ENCODE results near the gene KIF5C. TPM values are rescaled to one million over a fixed set of nuclear protein-coding genes. Genes with fewer than 3 reads are reported as not detected.
A peak's percentile ranks its signal among the peaks of the same experiment; 100 is the strongest.

The KIF5C gene
- total RNA-seq, 1 experiment from 2014 or later, result 8.3 TPM

DNA sequence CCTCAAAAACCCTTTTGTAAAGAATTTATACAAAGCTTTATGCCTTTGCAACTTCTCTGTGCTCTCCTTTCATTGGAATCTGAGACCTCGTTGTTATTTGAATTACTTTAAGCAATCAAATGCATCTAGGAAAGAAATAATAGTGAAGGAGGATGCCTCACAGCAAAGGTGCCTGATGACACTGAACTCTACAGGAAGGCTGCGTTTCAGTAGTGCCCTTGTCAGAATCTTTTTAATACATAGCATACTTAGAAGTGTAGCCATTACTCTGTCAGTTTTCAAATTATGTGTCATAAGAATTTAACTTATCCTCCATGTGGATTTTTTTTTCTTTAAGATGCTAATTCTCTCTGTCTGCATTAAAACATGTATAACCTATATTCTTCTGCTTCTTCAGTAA lies 153.9 kb downstream of the KIF5C start:
- H3K9me3 ChIP-seq (ENCODE audit: low read length), result no peaks in the 10 kb centered on the region
- no peak for DNase-seq
- H3K27ac ChIP-seq (ENCODE audit: low read length), result no peak overlapping the region
- no peak overlapping the region for H3K4me2 ChIP-seq (ENCODE audit: low read depth, low read length, poor library complexity, severe bottlenecking)
- no peaks in the 10 kb centered on the region for H4K20me1 ChIP-seq (ENCODE audit: insufficient read depth, low read depth, low read length)
- no peaks in the 10 kb centered on the region for H3K9me2 ChIP-seq (replicated peaks; ENCODE audit: insufficient read depth, low read length)
- no peaks in the 10 kb centered on the region; the same call in 1 of the 2 replicates for H3K27me3 ChIP-seq (ENCODE audit: low read length)
- H2AFZ ChIP-seq (ENCODE audit: low read length), result no peak overlapping the region
- no peaks in the 10 kb centered on the region for H3K36me3 ChIP-seq (ENCODE audit: insufficient read depth, low read length)
- H3K4me1 ChIP-seq (ENCODE audit: low read length), result peaks cover 43% of the 10 kb centered on the region
- H3K4me3 ChIP-seq (ENCODE audit: low read length), result no peak overlapping the region
- H3K79me2 ChIP-seq (ENCODE audit: low read length), result no peaks in the 10 kb centered on the region
- no peak overlapping the region for H3K9ac ChIP-seq (ENCODE audit: low read length)

DNA sequence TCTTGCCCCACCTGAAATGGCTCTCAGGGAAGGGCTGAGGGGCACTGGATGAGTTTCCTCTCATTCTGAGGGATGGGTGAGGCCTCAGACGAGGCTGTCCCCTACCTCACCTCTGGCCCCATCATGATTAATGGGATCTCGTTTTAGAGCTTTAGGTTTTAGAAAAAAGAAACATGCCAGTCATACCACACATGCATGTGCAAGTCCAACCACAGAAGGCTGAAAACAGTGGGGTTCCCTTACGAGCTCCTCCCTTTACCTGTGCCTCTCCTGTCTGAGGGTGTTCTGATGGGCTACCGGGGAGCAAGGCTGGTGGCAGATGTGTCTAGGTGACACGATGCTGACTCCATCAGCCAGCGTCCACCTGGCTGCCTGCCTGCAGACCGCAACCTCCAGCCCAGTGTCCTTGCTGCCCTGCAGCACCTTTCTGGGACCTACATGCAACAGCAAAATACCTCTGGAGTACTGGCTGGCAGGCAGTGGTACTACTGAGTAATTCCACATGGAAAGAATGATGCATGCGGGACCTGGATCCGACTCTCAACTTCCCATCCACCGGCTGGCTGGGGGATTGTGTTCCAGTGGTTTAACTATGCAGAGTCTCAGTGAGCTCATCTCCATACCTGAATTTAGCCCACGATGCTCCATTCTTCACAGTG lies 154.4 kb downstream of the KIF5C start:
- H3K9me2 ChIP-seq (replicated peaks; ENCODE audit: insufficient read depth, low read length), result no peaks in the 10 kb centered on the region
- no peak overlapping the region for H3K4me2 ChIP-seq (ENCODE audit: low read depth, low read length, poor library complexity, severe bottlenecking)
- no peak overlapping the region for H3K9ac ChIP-seq (ENCODE audit: low read length)
- H3K36me3 ChIP-seq (ENCODE audit: insufficient read depth, low read length), result no peaks in the 10 kb centered on the region
- H3K9me3 ChIP-seq (ENCODE audit: low read length), result no peaks in the 10 kb centered on the region
- H4K20me1 ChIP-seq (ENCODE audit: insufficient read depth, low read depth, low read length), result no peaks in the 10 kb centered on the region
- no peak for DNase-seq
- H3K4me1 ChIP-seq (ENCODE audit: low read length), result peaks cover 43% of the 10 kb centered on the region
- H2AFZ ChIP-seq (ENCODE audit: low read length), result no peak overlapping the region
- H3K79me2 ChIP-seq (ENCODE audit: low read length), result no peaks in the 10 kb centered on the region
- no peak overlapping the region for H3K27ac ChIP-seq (ENCODE audit: low read length)
- H3K4me3 ChIP-seq (ENCODE audit: low read length), result no peak overlapping the region
- H3K27me3 ChIP-seq (ENCODE audit: low read length), result no peaks in the 10 kb centered on the region; the same call in 1 of the 2 replicates

DNA sequence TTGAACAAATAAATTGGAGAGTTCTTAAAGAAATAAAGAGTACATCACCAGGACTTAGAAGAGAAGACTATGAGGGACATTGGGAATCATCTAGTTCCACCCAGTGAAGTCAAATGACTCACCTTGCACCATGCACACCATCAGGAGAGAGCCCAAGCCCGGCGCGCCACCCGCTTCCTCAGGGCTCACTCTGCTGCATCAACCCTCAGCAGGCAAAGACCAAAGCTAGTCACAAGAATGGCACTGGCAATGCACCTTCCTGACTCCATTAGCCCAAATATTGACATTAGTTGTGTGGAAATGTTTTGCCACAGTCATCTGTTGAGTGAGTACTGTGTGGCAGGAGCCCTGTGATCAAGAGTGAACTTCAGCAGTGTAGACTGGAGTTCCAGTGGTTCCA lies 156.4 kb downstream of the KIF5C start:
- no peak overlapping the region for H3K27ac ChIP-seq (ENCODE audit: low read length)
- H3K9me2 ChIP-seq (replicated peaks; ENCODE audit: insufficient read depth, low read length), result no peaks in the 10 kb centered on the region
- H3K27me3 ChIP-seq (ENCODE audit: low read length), result no peaks in the 10 kb centered on the region; the same call in 1 of the 2 replicates
- H3K4me3 ChIP-seq (ENCODE audit: low read length), result no peak overlapping the region
- H3K9me3 ChIP-seq (ENCODE audit: low read length), result no peaks in the 10 kb centered on the region
- H3K79me2 ChIP-seq (ENCODE audit: low read length), result no peaks in the 10 kb centered on the region
- peaks cover 31% of the 10 kb centered on the region for H3K4me1 ChIP-seq (ENCODE audit: low read length)
- no peaks in the 10 kb centered on the region for H4K20me1 ChIP-seq (ENCODE audit: insufficient read depth, low read depth, low read length)
- no peak overlapping the region for H3K9ac ChIP-seq (ENCODE audit: low read length)
- DNase-seq, result no peak
- H2AFZ ChIP-seq (ENCODE audit: low read length), result no peak overlapping the region
- no peaks in the 10 kb centered on the region for H3K36me3 ChIP-seq (ENCODE audit: insufficient read depth, low read length)
- no peak overlapping the region for H3K4me2 ChIP-seq (ENCODE audit: low read depth, low read length, poor library complexity, severe bottlenecking)

DNA sequence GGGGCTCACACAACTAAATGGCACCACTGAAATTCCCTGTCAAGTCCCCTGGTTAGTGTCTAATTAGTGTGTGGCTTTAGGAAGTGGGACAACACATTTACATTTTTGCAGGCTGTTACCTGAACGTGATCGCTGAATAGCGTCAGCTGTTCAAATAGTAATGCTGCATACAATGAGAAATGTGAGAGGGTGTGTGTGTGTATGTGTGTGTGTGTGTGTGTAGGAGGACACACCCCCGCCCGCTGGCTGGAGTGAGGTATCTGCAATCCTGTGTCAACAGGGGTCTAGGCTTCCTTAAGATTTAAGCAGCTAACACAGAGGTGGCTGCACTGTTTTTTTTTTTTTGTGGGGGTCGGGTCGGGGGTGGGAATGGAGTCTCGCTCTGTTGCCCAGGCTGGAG lies 158.7 kb downstream of the KIF5C start:
- Histone ChIP-seq H3K36me3 (ENCODE audit: insufficient read depth, low read length) (no peaks in the 10 kb centered on the region), H2AFZ (ENCODE audit: low read length) (no peak overlapping the region), H3K9me3 (ENCODE audit: low read length) (no peaks in the 10 kb centered on the region), H3K27ac (ENCODE audit: low read length) (no peak overlapping the region), H3K4me2 (ENCODE audit: low read depth, low read length, poor library complexity, severe bottlenecking) (no peak overlapping the region), H3K4me1 (ENCODE audit: low read length) (peaks cover 8% of the 10 kb centered on the region), H3K9me2 (replicated peaks; ENCODE audit: insufficient read depth, low read length) (no peaks in the 10 kb centered on the region), H3K4me3 (ENCODE audit: low read length) (no peak overlapping the region), H3K27me3 (ENCODE audit: low read length) (no peaks in the 10 kb centered on the region; the same call in 1 of the 2 replicates), H4K20me1 (ENCODE audit: insufficient read depth, low read depth, low read length) (no peaks in the 10 kb centered on the region), H3K9ac (ENCODE audit: low read length) (no peak overlapping the region), H3K79me2 (ENCODE audit: low read length) (no peaks in the 10 kb centered on the region)
- DNase-seq, result no peak

DNA sequence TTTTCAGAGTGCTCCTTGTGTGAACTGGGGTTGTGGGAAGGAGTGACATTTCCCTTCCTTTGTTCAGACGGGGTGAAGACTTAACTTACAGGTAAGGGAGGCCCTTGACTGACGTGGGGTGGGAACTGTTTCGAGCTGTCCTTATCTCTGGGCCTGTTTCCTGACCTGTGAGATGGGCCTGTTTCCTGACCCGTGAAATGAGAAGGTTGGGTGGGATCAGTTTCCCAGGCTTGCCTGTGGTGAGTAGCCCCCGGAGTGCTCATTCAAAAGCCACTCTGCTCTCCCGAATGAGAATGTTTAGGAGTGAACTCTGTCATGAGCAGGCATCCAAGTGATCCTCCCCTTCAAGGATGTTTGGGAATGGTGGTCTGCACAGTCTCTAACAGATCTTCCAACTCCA lies 159.4 kb downstream of the KIF5C start:
- no peak for DNase-seq
- Histone ChIP-seq H3K4me1 (ENCODE audit: low read length) (peaks cover 7% of the 10 kb centered on the region), H3K4me3 (ENCODE audit: low read length) (no peak overlapping the region), H3K9ac (ENCODE audit: low read length) (no peak overlapping the region), H3K27me3 (ENCODE audit: low read length) (no peaks in the 10 kb centered on the region; the same call in 1 of the 2 replicates), H3K36me3 (ENCODE audit: insufficient read depth, low read length) (no peaks in the 10 kb centered on the region), H3K9me2 (replicated peaks; ENCODE audit: insufficient read depth, low read length) (no peaks in the 10 kb centered on the region), H2AFZ (ENCODE audit: low read length) (no peak overlapping the region), H3K79me2 (ENCODE audit: low read length) (no peaks in the 10 kb centered on the region), H3K4me2 (ENCODE audit: low read depth, low read length, poor library complexity, severe bottlenecking) (no peak overlapping the region), H3K27ac (ENCODE audit: low read length) (no peak overlapping the region), H3K9me3 (ENCODE audit: low read length) (no peaks in the 10 kb centered on the region), H4K20me1 (ENCODE audit: insufficient read depth, low read depth, low read length) (no peaks in the 10 kb centered on the region)

DNA sequence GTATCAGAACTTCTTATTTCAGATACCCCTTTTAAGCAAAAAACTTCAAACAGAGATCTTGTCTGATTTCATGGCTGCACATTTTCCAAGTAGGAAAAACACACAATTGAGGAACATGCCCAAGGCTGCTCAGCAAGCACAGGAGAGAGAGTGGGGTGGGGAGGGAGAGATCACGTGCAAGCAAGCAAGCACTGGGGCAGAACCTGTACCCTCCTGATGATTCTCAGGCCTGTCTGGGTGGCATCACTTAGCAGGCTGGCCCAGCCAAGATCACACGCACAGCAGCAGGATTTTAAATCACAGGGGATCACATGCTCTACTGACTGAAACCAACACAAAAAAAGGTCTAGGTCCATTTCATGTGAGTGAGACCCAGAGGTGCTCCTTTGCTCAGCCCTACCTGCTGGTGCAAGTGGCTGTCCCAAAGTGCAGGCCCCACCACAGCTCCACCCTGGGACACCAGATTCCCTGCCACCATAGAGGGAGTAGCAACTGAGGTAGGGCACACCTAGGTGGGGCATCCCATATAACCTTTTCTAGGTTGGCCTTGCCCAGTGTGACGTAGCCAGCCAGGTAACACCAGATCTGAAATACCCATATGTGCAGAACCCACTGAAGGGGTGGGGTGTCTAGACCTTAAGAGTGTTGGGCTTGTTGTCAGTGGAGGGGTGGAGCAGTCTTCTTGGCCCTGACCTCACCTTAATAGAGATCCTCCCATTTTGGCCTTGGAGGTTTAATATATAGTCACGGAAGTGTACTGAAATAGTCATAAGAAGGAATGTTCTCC lies 161.7 kb downstream of the KIF5C start:
- no peaks in the 10 kb centered on the region for H3K9me2 ChIP-seq (replicated peaks; ENCODE audit: insufficient read depth, low read length)
- no peak overlapping the region for H3K27ac ChIP-seq (ENCODE audit: low read length)
- no peak overlapping the region for H3K4me2 ChIP-seq (ENCODE audit: low read depth, low read length, poor library complexity, severe bottlenecking)
- DNase-seq, result no peak
- no peak overlapping the region for H2AFZ ChIP-seq (ENCODE audit: low read length)
- no peaks in the 10 kb centered on the region for H3K36me3 ChIP-seq (ENCODE audit: insufficient read depth, low read length)
- H3K79me2 ChIP-seq (ENCODE audit: low read length), result no peaks in the 10 kb centered on the region
- H3K4me3 ChIP-seq (ENCODE audit: low read length), result no peak overlapping the region
- H4K20me1 ChIP-seq (ENCODE audit: insufficient read depth, low read depth, low read length), result no peaks in the 10 kb centered on the region
- H3K4me1 ChIP-seq (ENCODE audit: low read length), result peaks cover 7% of the 10 kb centered on the region
- H3K27me3 ChIP-seq (ENCODE audit: low read length), result no peaks in the 10 kb centered on the region; the same call in 1 of the 2 replicates
- H3K9ac ChIP-seq (ENCODE audit: low read length), result no peak overlapping the region
- no peaks in the 10 kb centered on the region for H3K9me3 ChIP-seq (ENCODE audit: low read length)

DNA sequence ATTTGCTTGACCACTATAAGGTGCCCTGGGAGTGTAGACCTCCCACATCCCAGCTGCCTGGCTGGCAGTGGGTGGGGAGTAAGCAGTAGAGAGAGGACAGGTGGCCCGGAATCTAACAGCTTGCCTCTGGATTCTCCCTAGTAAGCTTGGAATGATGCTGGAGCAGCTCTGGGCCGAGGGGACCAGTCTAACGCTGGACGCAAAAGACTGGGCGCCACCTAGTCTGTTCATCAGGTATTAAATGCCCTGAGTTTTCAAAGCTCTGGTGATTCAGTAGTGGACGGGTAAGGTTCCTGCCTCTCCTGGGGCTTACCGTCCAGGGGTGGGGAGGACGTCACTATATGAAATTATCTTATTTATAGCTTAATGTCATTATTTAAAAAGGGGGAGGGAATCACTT lies 162.8 kb downstream of the KIF5C start:
- Histone ChIP-seq H3K4me3 (ENCODE audit: low read length) (no peak overlapping the region), H3K9ac (ENCODE audit: low read length) (no peak overlapping the region), H3K27ac (ENCODE audit: low read length) (no peak overlapping the region), H3K36me3 (ENCODE audit: insufficient read depth, low read length) (no peaks in the 10 kb centered on the region), H3K9me3 (ENCODE audit: low read length) (no peaks in the 10 kb centered on the region), H4K20me1 (ENCODE audit: insufficient read depth, low read depth, low read length) (no peaks in the 10 kb centered on the region), H3K4me1 (ENCODE audit: low read length) (no peaks in the 10 kb centered on the region), H2AFZ (ENCODE audit: low read length) (no peak overlapping the region), H3K79me2 (ENCODE audit: low read length) (no peaks in the 10 kb centered on the region), H3K27me3 (ENCODE audit: low read length) (no peaks in the 10 kb centered on the region), H3K4me2 (ENCODE audit: low read depth, low read length, poor library complexity, severe bottlenecking) (no peak overlapping the region), H3K9me2 (replicated peaks; ENCODE audit: insufficient read depth, low read length) (no peaks in the 10 kb centered on the region)
- no peak for DNase-seq

DNA sequence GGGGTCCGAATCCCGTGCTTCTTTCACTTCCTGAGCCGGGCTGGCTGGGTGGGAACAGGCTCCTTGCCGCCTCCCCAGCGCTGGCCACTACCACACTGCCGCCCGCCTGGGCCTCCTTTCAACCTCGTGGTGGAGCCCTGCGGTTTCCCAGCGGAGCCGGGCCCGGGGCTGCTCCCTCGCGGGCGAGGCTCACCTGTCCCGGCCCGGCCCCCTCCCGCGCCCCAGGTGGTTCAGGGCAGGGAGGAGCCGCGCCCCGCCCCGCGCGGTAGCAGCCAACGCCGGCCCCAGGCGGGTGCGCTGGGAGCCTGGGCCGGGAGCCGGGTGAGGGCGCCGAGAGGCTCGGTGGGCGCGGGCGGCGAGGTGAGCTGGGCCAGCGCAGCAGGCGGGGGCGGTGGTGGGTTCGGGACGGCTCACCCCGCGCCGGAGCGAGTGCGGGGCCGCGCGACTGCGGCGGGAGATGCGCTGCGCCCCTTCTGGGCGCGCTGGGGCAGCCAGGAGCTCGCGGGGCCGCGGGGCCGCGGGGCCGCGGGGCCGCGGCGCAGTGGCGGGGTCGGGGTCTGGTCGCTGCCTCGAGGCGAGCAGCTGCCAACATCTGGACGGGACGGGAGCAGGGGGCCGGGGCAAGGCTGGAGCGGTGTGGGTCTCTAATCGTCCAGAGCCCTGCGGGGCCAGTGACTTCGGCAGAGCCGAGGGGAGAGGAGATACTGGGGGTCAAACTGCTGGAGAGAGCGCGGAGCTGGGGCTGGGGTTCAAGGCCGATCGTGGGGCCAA lies 163.6 kb downstream of the KIF5C start, which contains the start of gene LYPD6B:
Gene LYPD6B (plus strand): TSS at position 258 of the 771 bp plus-strand sequence. CDS start 92,250 bp downstream, outside the sequence.
- no peak within 1 kb of the TSS for H2AFZ ChIP-seq (ENCODE audit: low read length)
- no peak within 1 kb of the TSS for H3K9ac ChIP-seq (ENCODE audit: low read length)
- no peaks in the 10 kb centered on the region for H3K27me3 ChIP-seq (ENCODE audit: low read length)
- peak within 1 kb of the TSS; percentile 19; the same call in 1 of the 2 replicates for H3K4me3 ChIP-seq (ENCODE audit: low read length)
- H3K4me1 ChIP-seq (ENCODE audit: low read length), result no peaks in the 10 kb centered on the region
- no peaks in the 10 kb centered on the region for H3K36me3 ChIP-seq (ENCODE audit: insufficient read depth, low read length)
- no peaks in the 10 kb centered on the region for H3K79me2 ChIP-seq (ENCODE audit: low read length)
- no peaks in the 10 kb centered on the region for H4K20me1 ChIP-seq (ENCODE audit: insufficient read depth, low read depth, low read length)
- no peak for DNase-seq
- H3K9me3 ChIP-seq (ENCODE audit: low read length), result no peaks in the 10 kb centered on the region
- H3K9me2 ChIP-seq (replicated peaks; ENCODE audit: insufficient read depth, low read length), result no peaks in the 10 kb centered on the region
- peak within 1 kb of the TSS; percentile 45 for H3K4me2 ChIP-seq (ENCODE audit: low read depth, low read length, poor library complexity, severe bottlenecking)
- no peak within 1 kb of the TSS for H3K27ac ChIP-seq (ENCODE audit: low read length)
